HG03097 (cell line): ENCODE measurements around the gene CCDC89.
"Not testable (repeated sequence)": the region's sequence is repeated elsewhere in the genome, so short reads cannot be mapped to it uniquely, and the experiment has no call there.

Source experiments
- ATAC-seq: cut with Tn5 transposase; IDR thresholded peaks from one replicate; pipeline ENCODE4 v1.9.1; 2021; ENCODE audit not compliant: unreplicated experiment, low FRiP score

CCDC89 gene

GRCh38 chr11:85695546-85695945 lies 9.6 kb upstream of the CCDC89 start:
- ATAC-seq = no peak

- ATAC-seq = no peak
Observed at GRCh38 chr11:85694385-85694980, 8.5 kb upstream of the CCDC89 start.

GRCh38 chr11:85685125-85685819 lies 723 bp downstream of the CCDC89 start:
- no peak for ATAC-seq

- ATAC-seq = no peak
Observed at GRCh38 chr11:85682330-85683305, 3.4 kb downstream of the CCDC89 start.

GRCh38 chr11:85680897-85681296 lies 5.1 kb downstream of the CCDC89 start:
- no peak for ATAC-seq

GRCh38 chr11:85679576-85679975 lies 6.4 kb downstream of the CCDC89 start:
- ATAC-seq = no peak

- ATAC-seq = no peak
Observed at GRCh38 chr11:85673393-85673792, 12.6 kb downstream of the CCDC89 start.

- ATAC-seq = no peak
Observed at GRCh38 chr11:85672105-85672902, 13.7 kb downstream of the CCDC89 start.

- ATAC-seq = not testable (repeated sequence)
Observed at GRCh38 chr11:85670949-85671663, 14.9 kb downstream of the CCDC89 start.

- ATAC-seq = no peak
Observed at GRCh38 chr11:85668157-85668556, 17.8 kb downstream of the CCDC89 start.

GRCh38 chr11:85666687-85667086 lies 19.3 kb downstream of the CCDC89 start:
- ATAC-seq = no peak

GRCh38 chr11:85665733-85666132 lies 20.3 kb downstream of the CCDC89 start:
- ATAC-seq = no peak

- peak; percentile 92 for ATAC-seq
Observed at GRCh38 chr11:85664615-85665481, 21.1 kb downstream of the CCDC89 start, which contains the start of gene CREBZF. CREBZF (minus strand) TSS chr11:85665129; CDS start chr11:85664875, 254 bp downstream.

- ATAC-seq = peak; percentile 64
Observed at GRCh38 chr11:85663753-85664614, 22.0 kb downstream of the CCDC89 start.

- no peak for ATAC-seq
Observed at GRCh38 chr11:85663080-85663752, 22.8 kb downstream of the CCDC89 start.

GRCh38 chr11:85661972-85662664 lies 23.9 kb downstream of the CCDC89 start:
- ATAC-seq = no peak

GRCh38 chr11:85658180-85658579 lies 27.8 kb downstream of the CCDC89 start:
- ATAC-seq = no peak
